GM20000 (cell line): ENCODE results near the gene PLK3.
"Not testable (repeated sequence)": the region's sequence is repeated elsewhere in the genome, so short reads cannot be mapped to it uniquely, and the experiment has no call there.

Experiments used
- DNase-seq: peaks from one replicate; pipeline ENCODE4 v3.0.0; 2012; ENCODE audit warnings: low spot score
- CTCF ChIP-seq: IDR thresholded peaks from 2 replicates; pipeline ENCODE4 v1.5.1; 2012; ENCODE audit warnings: mild to moderate bottlenecking, control low read depth; ENCODE audit errors: extremely low read depth, missing control alignments

The PLK3 gene

GRCh38 chr1:44799770-44800584 is at the start of gene PLK3:
Gene PLK3 (plus strand): TSS chr1:44800377. CDS start chr1:44800464, 87 bp downstream.
- DNase-seq = peak; percentile 99
- peak; percentile 86 for TF ChIP-seq CTCF

- DNase-seq = peak; percentile 21
- TF ChIP-seq CTCF = no peak
Observed at GRCh38 chr1:44757420-44757819, 42.8 kb upstream of the PLK3 start.

GRCh38 chr1:44759077-44759476 is 41.1 kb upstream of the PLK3 start:
- no peak for TF ChIP-seq CTCF
- no peak for DNase-seq

- TF ChIP-seq CTCF = no peak
- no peak for DNase-seq
Observed at GRCh38 chr1:44760876-44761275, 39.3 kb upstream of the PLK3 start.

- DNase-seq = not testable (repeated sequence)
Observed at GRCh38 chr1:44766421-44766820, 33.8 kb upstream of the PLK3 start.

GRCh38 chr1:44775078-44775929 is 24.9 kb upstream of the PLK3 start, which contains the start of gene RPS8:
Gene RPS8 (plus strand): TSS chr1:44775540. CDS start chr1:44775597, 57 bp downstream.
- DNase-seq = peak; percentile 90
- no peak for TF ChIP-seq CTCF

GRCh38 chr1:44775930-44776729 is 24.0 kb upstream of the PLK3 start:
- no peak for TF ChIP-seq CTCF
- no peak for DNase-seq
